Hypothalamus (tissue), 51 donors: Measurements from ENCODE around the gene SLC39A9.
"Not testable (repeated sequence)": the region's sequence is repeated elsewhere in the genome, so short reads cannot be mapped to it uniquely, and the experiment has no call there.

ENCODE experiments used
- DNase-seq, 51 donors: peaks; one replicate each; lab custom pipeline; 2025; lab: John Stamatoyannopoulos, UW

SLC39A9 gene

DNA sequence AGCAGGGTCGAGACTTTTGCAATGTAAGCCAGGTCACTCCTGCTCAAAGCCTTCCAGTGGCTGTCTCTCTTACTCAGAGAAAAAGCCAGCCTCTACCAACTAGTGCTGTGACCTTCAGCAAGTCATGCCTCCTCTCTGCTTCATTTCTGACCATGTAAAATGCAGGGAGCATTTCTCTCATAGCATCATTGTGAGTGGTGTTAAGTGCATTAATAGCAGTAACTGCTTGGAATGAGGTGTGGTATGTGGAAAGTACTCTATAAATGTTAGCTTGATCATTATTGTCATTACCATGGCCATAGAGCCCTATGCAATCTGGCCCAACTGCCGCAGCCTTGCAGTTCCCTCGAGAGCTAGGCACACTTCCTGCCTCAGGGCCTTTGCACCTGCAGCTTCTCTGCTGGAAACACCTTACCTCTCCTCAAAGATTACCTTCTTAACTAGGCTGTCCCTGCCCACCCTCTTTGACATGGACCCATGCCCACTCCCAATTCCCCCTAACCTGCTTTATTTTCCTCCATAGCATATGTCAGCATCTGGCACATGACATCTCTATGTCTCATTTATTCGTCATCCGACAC lies 96.9 kb downstream of the SLC39A9 start:
- DNase-seq, result no peak

DNA sequence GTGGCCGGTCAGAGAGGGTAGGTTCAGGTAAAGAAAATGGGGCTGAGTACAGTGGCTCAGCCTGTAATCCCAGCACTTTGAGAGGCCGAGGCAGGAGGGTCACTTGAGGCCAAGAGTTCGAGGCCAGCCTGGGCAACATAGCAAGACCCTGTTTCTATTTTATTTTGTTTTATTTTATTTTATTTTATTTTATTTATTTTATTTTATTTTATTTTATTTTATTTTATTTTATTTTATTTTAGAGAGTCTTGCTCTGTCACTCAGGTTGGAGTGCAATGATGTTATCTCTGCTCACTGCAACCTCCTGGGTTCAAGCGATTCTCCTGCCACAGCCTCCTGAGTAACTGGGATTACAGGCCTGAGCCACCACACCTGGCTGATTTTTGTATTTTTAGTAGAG lies 99.4 kb downstream of the SLC39A9 start:
- not testable (repeated sequence) for DNase-seq

DNA sequence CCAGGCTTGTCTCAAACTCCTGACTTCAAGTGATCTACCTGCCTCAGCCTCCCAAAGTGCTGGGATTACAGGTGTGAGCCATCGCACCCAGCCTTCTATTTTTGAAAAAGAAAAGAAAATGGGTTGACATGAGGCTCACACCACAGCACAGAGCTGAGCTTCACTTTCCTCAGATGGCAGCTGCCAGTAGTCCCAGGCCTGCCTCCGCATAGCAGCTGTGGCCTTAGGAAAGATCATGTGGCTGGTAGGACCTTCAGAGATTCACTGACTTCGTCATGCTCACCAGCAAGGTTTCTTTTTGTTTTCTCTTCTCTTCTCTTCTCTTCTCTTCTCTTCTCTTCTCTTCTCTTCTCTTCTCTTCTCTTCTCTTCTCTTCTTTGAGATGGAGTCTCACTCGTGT lies 99.8 kb downstream of the SLC39A9 start:
- not testable (repeated sequence) for DNase-seq

DNA sequence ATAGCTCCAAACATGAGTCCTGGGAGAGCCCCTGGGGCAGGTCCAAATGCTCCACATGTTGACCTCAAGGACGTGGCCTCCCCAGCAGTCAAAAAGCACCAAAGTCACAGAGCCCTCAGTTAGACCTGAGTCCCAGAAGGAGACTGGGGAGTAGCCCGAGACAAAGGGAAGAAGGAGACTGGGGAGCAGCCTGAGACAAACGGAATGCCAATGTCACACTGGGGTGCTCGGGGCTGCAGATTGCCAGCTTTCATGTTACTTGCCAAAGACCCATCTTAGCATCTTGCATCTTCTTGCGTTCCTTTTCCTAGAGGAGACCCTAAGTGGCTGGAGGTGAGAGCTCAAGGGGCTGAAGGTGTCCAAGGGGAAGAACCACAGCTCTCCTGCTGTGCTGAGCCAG lies 100.9 kb downstream of the SLC39A9 start:
- no peak for DNase-seq

DNA sequence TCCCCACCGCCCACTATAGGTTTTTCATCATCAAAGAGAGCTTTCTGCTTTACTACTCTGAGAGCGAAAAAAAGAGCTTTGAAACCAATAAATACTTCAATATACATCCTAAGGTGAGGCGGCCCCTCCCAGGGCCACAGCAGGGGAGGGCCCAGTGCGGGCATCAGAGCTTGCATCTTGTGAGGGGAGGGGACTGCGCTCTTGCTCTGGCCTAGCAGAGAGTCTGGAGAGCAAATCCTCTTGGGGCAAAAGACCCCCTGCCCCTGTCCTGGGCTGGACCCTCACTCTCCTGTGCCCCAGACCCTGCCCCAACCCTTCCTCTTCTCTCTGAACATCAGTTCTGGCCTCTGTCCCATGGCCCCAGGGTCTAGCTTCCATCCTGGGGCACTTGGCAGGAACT lies 101.6 kb downstream of the SLC39A9 start:
- DNase-seq, result no peak

DNA sequence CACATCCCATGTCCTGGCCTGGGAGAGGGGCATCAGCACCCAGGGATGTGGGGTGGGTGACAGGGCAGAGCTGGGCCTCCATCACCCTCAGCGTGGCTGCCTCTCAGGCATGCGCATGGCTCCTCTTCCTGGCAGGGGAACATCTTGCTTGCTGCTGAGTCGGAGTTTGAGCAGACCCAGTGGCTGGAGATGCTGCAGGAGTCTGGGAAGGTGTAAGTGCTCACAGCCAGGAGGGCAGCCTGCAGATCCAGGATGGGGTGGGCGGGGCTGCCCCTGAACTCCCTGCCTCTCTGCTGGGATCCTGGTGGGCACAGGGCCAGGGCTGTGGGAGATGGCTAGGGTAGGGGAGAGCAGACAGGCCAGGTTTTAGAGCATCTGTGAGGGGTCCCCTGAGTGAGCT lies 102.2 kb downstream of the SLC39A9 start:
- DNase-seq, result no peak

DNA sequence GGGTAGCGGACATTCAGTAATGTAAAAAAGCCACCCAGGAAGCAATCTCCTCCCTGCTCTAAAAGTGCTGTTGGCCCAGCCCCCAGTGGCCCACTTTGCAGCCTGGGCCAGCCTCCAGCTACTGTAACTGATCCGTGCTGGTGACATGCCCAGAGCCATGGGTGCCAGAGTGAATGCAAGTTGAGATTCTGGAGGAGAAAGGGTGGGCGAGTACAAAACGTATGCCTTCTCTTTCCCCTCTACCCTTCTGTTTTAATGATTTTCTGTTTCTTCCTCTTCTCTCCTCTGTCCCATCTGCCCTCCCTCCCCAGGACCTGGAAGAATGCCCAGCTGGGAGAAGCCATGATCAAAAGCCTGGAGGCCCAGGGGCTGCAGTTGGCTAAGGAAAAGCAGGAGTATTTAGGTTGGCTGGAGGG lies 102.9 kb downstream of the SLC39A9 start:
- DNase-seq, result peak in 30 of 51 donors; percentile 3 to 74 (median 48)

DNA sequence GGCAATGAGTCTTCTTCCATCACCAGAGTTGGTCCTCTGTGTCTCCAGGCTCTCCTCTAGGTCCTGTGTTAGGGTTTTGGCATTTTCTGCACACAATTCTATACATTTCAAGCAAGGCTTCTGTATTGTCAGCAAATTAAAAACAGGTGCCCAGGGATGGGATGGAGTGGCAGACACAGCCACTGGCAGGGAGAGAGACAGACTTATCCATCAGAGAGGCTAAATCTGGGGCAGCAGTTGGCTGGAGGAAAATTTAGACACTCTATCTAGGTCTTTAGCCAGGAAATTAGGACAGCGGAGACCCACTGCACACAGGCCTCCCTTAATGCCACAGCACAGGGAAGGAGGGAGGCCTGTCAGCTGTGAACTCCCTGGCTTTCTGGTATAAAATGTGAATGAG lies 106.3 kb downstream of the SLC39A9 start:
- DNase-seq, result no peak

DNA sequence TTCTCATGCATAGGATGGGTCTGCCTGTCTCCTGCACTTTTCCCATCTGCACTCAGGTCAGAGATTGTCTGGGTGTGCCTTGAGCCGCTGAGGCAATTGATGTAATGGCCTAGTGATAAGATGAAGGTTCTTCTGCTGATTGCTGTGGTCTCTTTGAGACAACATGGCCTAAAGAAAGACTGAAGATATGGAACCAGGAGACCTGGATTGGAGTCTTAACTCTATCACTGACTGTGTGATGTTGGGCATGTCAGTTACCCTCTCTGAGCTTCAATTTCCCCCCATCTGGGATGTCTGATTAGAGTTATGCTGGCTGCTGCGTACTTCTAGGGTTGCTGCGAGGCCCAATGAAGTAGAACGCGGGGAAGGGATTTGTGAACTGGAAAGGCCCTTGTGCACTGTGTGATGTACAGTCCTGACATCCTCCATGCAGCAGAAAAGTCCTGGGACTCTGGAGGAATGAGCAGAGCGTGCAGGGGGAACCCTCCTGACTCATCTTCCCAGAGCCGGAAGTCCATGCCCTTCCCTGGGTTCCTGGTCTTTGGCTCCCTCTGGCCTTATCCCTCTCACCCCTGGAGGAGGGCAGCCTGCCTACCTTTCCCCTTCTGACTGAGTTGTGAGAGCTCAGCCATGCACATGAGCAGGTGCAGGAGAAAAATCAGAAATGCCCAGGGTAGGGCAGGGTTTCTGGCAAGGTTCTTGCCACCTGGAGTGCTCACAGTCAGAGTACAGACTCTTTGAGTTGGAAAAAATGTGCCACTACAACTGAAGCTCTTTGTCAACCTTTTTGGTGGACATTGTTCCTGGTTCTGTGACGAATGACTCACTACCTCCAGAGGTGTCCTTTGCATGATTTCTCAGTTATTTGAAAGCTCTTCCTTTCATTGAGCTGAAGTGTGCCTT lies 107.1 kb downstream of the SLC39A9 start:
- no peak for DNase-seq

DNA sequence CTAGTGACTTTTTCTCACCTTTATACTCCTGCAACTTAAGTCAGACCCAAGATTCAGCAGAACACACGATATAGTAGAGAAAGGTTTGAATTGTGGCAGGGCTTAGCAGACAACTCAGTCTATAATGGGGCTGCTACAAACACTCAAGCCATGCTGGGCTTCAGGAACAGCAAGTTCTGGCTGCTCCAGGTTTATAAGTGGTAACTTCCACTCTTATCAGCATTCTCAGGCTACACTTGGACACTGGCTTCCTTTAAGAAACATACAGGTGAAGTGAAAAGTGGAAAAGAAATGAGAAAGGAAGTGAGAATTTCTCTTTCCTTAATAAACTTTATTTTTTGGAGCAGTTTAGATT lies 107.7 kb downstream of the SLC39A9 start:
- DNase-seq, result no peak
